Adrenal gland (tissue), 12 donors: Measurements from ENCODE around the gene KCNB1. TPM values are rescaled to one million over a fixed set of nuclear protein-coding genes. Genes with fewer than 3 reads are reported as not detected.

Experiments
- DNase-seq, 7 donors: peaks; one replicate each; pipeline ENCODE4 v3.0.0-alpha.2; 2019 to 2020
- H3K27ac ChIP-seq, 5 donors: fragments of 200-600 bp; sonication (generic) in 4 of 5; 1 replicate in 3 of 5; 2 replicates in 2 of 5; pipeline versions ENCODE4 v1.5.1 to v1.8.0; 2016 to 2020; ENCODE audit warnings: mild to moderate bottlenecking in 1 of 5
- H3K27me3 ChIP-seq: fragments of 200-600 bp; 2 replicates; pipeline ENCODE4 v1.8.0; 2021
- H3K36me3 ChIP-seq, 2 donors: fragments of 200-600 bp; replicated peaks in 1 of 2; 1 replicate in 1 of 2; 2 replicates in 1 of 2; pipeline versions ENCODE4 v1.5.1 to v1.8.0; 2018 to 2022
- H3K4me1 ChIP-seq, 2 donors: fragments of 200-600 bp; replicated peaks in 1 of 2; 1 replicate in 1 of 2; 2 replicates in 1 of 2; pipeline versions ENCODE4 v1.5.1 to v1.8.0; 2018 to 2021
- H3K4me3 ChIP-seq, 4 donors: fragments of 200-600 bp; sonication (generic) in 3 of 4; one replicate each; pipeline ENCODE4 v1.5.1; 2016 to 2018
- H3K9me3 ChIP-seq, 3 donors: fragments of 200-600 bp; sonication (generic) in 1 of 3; replicated peaks in 1 of 3; 1 replicate in 2 of 3; 2 replicates in 1 of 3; pipeline versions ENCODE4 v1.5.1 to v1.8.0; 2016 to 2021
- CTCF ChIP-seq, 6 experiments: fragments of 450-650 bp in 4 of 6; fragments of 200-600 bp in 2 of 6; sonication (generic) in 1 of 6; IDR thresholded peaks; 1 replicate in 5 of 6; 2 replicates in 1 of 6; pipeline versions ENCODE4 v1.5.1 to v1.8.0; 2016 to 2021; ENCODE audit warnings: antibody characterized with exemption in 6 of 6, mild to moderate bottlenecking in 2 of 6, moderate library complexity in 1 of 6
- POLR2A ChIP-seq, 2 donors: fragments of 450-650 bp; IDR thresholded peaks; one replicate each; pipeline ENCODE4 v1.6.1; 2017; ENCODE audit warnings: antibody characterized with exemption in 2 of 2, mild to moderate bottlenecking in 2 of 2, moderate library complexity in 1 of 2
- WGBS, 4 donors: extraction: QIAGEN DNeasy Blood & Tissue Kit in 2 of 4; methylation state at CpG; one replicate each; pipeline versions ENCODE4 v1.1.5 to v1.1.7; 2013 to 2017; 5-methylcytosine and 5-hydroxymethylcytosine counted together
- intact Hi-C, 2 donors: fragments of 100-400 bp; cut with DNase I; formaldehyde crosslinking; loops; one replicate each; pipeline versions ENCODE4 v1.14.1 to v1.15.0; 2022 to 2023
- polyA plus RNA-seq, 3 donors: library from polyadenylated mRNA; stranded (reverse); fragments of 200-250 nt in 2 of 3; fragments of 350-450 nt in 1 of 3; fragmentation: Illumina TruSeq in 1 of 3; extraction: RNeasy Lipid Tissue Mini Kit (QIAGEN cat#74804) in 1 of 3; gene quantifications; one replicate each; pipeline ENCODE4 v1.2.3, GENCODE V29; 2013 to 2014
- total RNA-seq, 9 donors: library from RNA; depleted of rRNA in 4 of 9; stranded (reverse); fragments of >200 nt in 4 of 9; fragments of 120-200 nt in 1 of 9; fragmentation: NEBNext Ultra II Directional in 1 of 9; extraction: Animal tissue kit (Norgen Biotek cat#: 25700) in 1 of 9; gene quantifications; one replicate each; pipeline versions ENCODE4 v1.1.0 to v1.2.4, GENCODE V29; 2013 to 2023
- donor health status: healthy with polysubstance abuse.
- donor health status: Bipolar disorder and iron deficiency.
- donor health status: DM: yes; HTN: yes; CAD: no.
- donor health status: DM: no; HTN: no; CAD: no.
- donor health status: DM: no; HTN: no; CAD: no.
- donor health status: DM: yes; HTN: yes; CAD: no.

The KCNB1 gene
- total and polyA plus RNA-seq, 12 donors = 0.11 to 8.2 (median 1.3) TPM

GRCh38 chr20:49483018-49483695 lies 689 bp upstream of the KCNB1 start:
- no peaks in the 10 kb centered on the region for H3K9me3 ChIP-seq
- intact Hi-C loops = loop anchor here (5.0 to 10.0 kb wide), 3 partner anchors 98 to 151 kb away; no protein-coding TSS in a partner anchor
- peaks cover 11% of the 10 kb centered on the region for H3K27me3 ChIP-seq
- no peak overlapping the region for H3K4me3 ChIP-seq
- H3K36me3 ChIP-seq = no peaks in the 10 kb centered on the region
- no peak for TF ChIP-seq POLR2A (IDR thresholded peaks at IDR 0.05)
- no peak for TF ChIP-seq CTCF (IDR thresholded peaks at IDR 0.05)
- peaks cover 8 to 14% of the 10 kb centered on the region in 2 donors for H3K4me1 ChIP-seq
- DNase-seq = no peak
- H3K27ac ChIP-seq = no peak overlapping the region
- 2 to 3% (median 3%) methylated on average over 24 to 27 of the region's 27 CpGs for WGBS, 4 donors

- H3K27me3 ChIP-seq = peaks cover 11% of the 10 kb centered on the region
- intact Hi-C loops = loop anchor here (5.0 to 10.0 kb wide), 3 partner anchors 97 to 150 kb away; no protein-coding TSS in a partner anchor
- TF ChIP-seq CTCF (IDR thresholded peaks at IDR 0.05) (no peak), POLR2A (IDR thresholded peaks at IDR 0.05) (no peak)
- no peak overlapping the region for H3K4me3 ChIP-seq
- H3K36me3 ChIP-seq = no peaks in the 10 kb centered on the region
- H3K4me1 ChIP-seq = peaks cover 8 to 14% of the 10 kb centered on the region in 2 donors
- DNase-seq = no peak
- H3K9me3 ChIP-seq = no peaks in the 10 kb centered on the region
- WGBS, 4 donors = 61 to 92% (median 76%) methylated on average over 11 to 46 of the region's 46 CpGs
- no peak overlapping the region for H3K27ac ChIP-seq
Measured at GRCh38 chr20:49482173-49482572, 295 bp downstream of the KCNB1 start.

- H3K36me3 ChIP-seq = no peaks in the 10 kb centered on the region
- no peak overlapping the region for H3K4me3 ChIP-seq
- TF ChIP-seq POLR2A (IDR thresholded peaks at IDR 0.05) (no peak), CTCF (IDR thresholded peaks at IDR 0.05) (no peak)
- no peak overlapping the region for H3K27ac ChIP-seq
- H3K9me3 ChIP-seq = no peaks in the 10 kb centered on the region
- peaks cover 11% of the 10 kb centered on the region for H3K27me3 ChIP-seq
- DNase-seq = no peak
- intact Hi-C loops = loop anchor here (5.0 to 10.0 kb wide), 3 partner anchors 96 to 149 kb away; no protein-coding TSS in a partner anchor
- peaks cover 8 to 14% of the 10 kb centered on the region in 2 donors for H3K4me1 ChIP-seq
- 90 to 97% (median 93%) methylated on average over 3 of the region's 3 CpGs for WGBS, 4 donors
Measured at GRCh38 chr20:49481116-49481515, 1.4 kb downstream of the KCNB1 start.

GRCh38 chr20:49480236-49480635 lies 2.2 kb downstream of the KCNB1 start:
- intact Hi-C loops = loop anchor here (5.0 to 10.0 kb wide), 3 partner anchors 95 to 148 kb away; no protein-coding TSS in a partner anchor
- H3K36me3 ChIP-seq = no peaks in the 10 kb centered on the region
- no peak overlapping the region for H3K4me3 ChIP-seq
- H3K27ac ChIP-seq = no peak overlapping the region
- H3K4me1 ChIP-seq = peaks cover 8 to 14% of the 10 kb centered on the region in 2 donors
- DNase-seq = no peak
- H3K27me3 ChIP-seq = peaks cover 10% of the 10 kb centered on the region
- H3K9me3 ChIP-seq = no peaks in the 10 kb centered on the region
- 67 to 84% (median 75%) methylated on average over 3 of the region's 3 CpGs for WGBS, 4 donors
- TF ChIP-seq CTCF (IDR thresholded peaks at IDR 0.05) (no peak), POLR2A (IDR thresholded peaks at IDR 0.05) (no peak)
